H1 (cell line): ENCODE measurements around the gene CHRD. TPM values are rescaled to one million over a fixed set of nuclear protein-coding genes. Genes with fewer than 3 reads are reported as not detected.

ENCODE experiments used
- CTCF ChIA-PET: fragments of 300-600 bp; sonication (Branson Sonifier 250); formaldehyde crosslinking; loops from one replicate; lab custom pipeline; 2021; ENCODE audit not compliant: partially characterized antibody; lab: Charles Lee
- POLR2A ChIA-PET: fragments of 300-600 bp; sonication (Branson Sonifier 250); formaldehyde crosslinking; loops from one replicate; lab custom pipeline; 2021; ENCODE audit warnings: inconsistent platforms; ENCODE audit not compliant: partially characterized antibody; lab: Charles Lee
- DNase-seq, 2 experiments: peaks; one replicate each; pipeline versions ENCODE4 v3.0.0 to v3.0.0-alpha.2; 2010 to 2022; ENCODE audit warnings: low spot score in 2 of 2, low read depth in 1 of 2, mixed read lengths in 1 of 2
- FAIRE-seq: peaks from 2 replicates; lab custom pipeline; 2011; peaks lifted over from hg19 to GRCh38; lab: Jason Lieb, UNC
- H2AFZ ChIP-seq: 2 replicates; pipeline ENCODE4 v1.8.1; 2012; ENCODE audit warnings: low read length, inconsistent platforms
- H2AK5ac ChIP-seq: 2 replicates; pipeline ENCODE4 v1.6.1; 2013; ENCODE audit warnings: low read depth, low read length
- H2BK120ac ChIP-seq: replicated peaks from 2 replicates; pipeline ENCODE3; 2013; ENCODE audit warnings: low read depth, low read length, inconsistent platforms
- H2BK12ac ChIP-seq: 2 replicates; pipeline ENCODE4 v1.6.1; 2013; ENCODE audit warnings: low read depth, low read length
- H2BK15ac ChIP-seq: 2 replicates; pipeline ENCODE4 v1.6.1; 2013; ENCODE audit warnings: low read length
- H2BK20ac ChIP-seq: 2 replicates; pipeline ENCODE4 v1.6.1; 2013; ENCODE audit warnings: low read length
- H2BK5ac ChIP-seq: 2 replicates; pipeline ENCODE4 v1.6.1; 2013; ENCODE audit warnings: low read depth, low read length
- H3K14ac ChIP-seq: 2 replicates; pipeline ENCODE4 v1.6.1; 2013; ENCODE audit warnings: inconsistent platforms; ENCODE audit not compliant: insufficient read length
- H3K18ac ChIP-seq: 2 replicates; pipeline ENCODE4 v1.6.1; 2013; ENCODE audit warnings: low read length; ENCODE audit errors: extremely low read depth
- H3K23ac ChIP-seq: 2 replicates; pipeline ENCODE4 v1.6.1; 2013; ENCODE audit warnings: inconsistent platforms; ENCODE audit not compliant: insufficient read length
- H3K23me2 ChIP-seq: 2 replicates; pipeline ENCODE4 v1.6.1; 2013; ENCODE audit warnings: low read depth, low read length
- H3K27ac ChIP-seq: 2 replicates; pipeline ENCODE4 v1.6.1; 2011; ENCODE audit warnings: low read depth, low read length, inconsistent platforms
- H3K27me3 ChIP-seq, 4 experiments: replicated peaks in 1 of 4; 1 replicate in 1 of 4; 2 replicates in 3 of 4; pipeline versions ENCODE4 v1.6.1 to v1.8.1; 2011 to 2013; ENCODE audit warnings: low read length in 3 of 4, mild to moderate bottlenecking in 3 of 4, inconsistent platforms in 2 of 4, mixed read lengths in 2 of 4, moderate library complexity in 1 of 4; ENCODE audit not compliant: control insufficient read depth in 3 of 4, insufficient read depth in 3 of 4; ENCODE audit errors: extremely low read depth in 1 of 4
- H3K36me3 ChIP-seq, 4 experiments: 2 replicates each; pipeline versions ENCODE4 v1.6.1 to v1.8.1; 2011 to 2013; ENCODE audit warnings: mild to moderate bottlenecking in 4 of 4, low read length in 3 of 4, moderate library complexity in 2 of 4, control low read depth in 1 of 4, inconsistent platforms in 1 of 4; ENCODE audit not compliant: insufficient read depth in 4 of 4, control insufficient read depth in 2 of 4
- H3K4ac ChIP-seq: replicated peaks from 2 replicates; pipeline ENCODE3; 2013; ENCODE audit warnings: low read length, low read depth, mixed read lengths, inconsistent platforms; ENCODE audit not compliant: insufficient read length
- H3K4me1 ChIP-seq, 4 experiments: replicated peaks in 1 of 4; 1 replicate in 1 of 4; 2 replicates in 3 of 4; pipeline versions ENCODE4 v1.6.1 to v1.8.1; 2011 to 2013; ENCODE audit warnings: low read length in 3 of 4, inconsistent platforms in 2 of 4, mixed read lengths in 1 of 4; ENCODE audit not compliant: insufficient read depth in 4 of 4, control insufficient read depth in 3 of 4
- H3K4me2 ChIP-seq, 2 experiments: 2 replicates each; pipeline versions ENCODE4 v1.6.1 to v1.8.1; 2011 to 2013; ENCODE audit warnings: low read depth in 2 of 2, low read length in 2 of 2, control low read depth in 1 of 2, inconsistent platforms in 1 of 2, mild to moderate bottlenecking in 1 of 2; ENCODE audit not compliant: insufficient read depth in 1 of 2
- H3K4me3 ChIP-seq, 4 experiments: fragments of 200-600, 300-600 bp in 1 of 4; sonication (generic), shearing (Covaris generic), sonication (Bioruptor Twin) in 1 of 4; 2 replicates each; pipeline versions ENCODE4 v1.5.1 to v1.8.1; 2011 to 2016; ENCODE audit warnings: low read length in 4 of 4, low read depth in 3 of 4, control low read depth in 2 of 4, inconsistent platforms in 2 of 4, mild to moderate bottlenecking in 2 of 4, mixed read lengths in 1 of 4, moderate library complexity in 1 of 4; ENCODE audit not compliant: insufficient read depth in 2 of 4; ENCODE audit errors: extremely low read depth in 1 of 4
- H3K56ac ChIP-seq: replicated peaks from 2 replicates; pipeline ENCODE3; 2013; ENCODE audit warnings: low read depth, mild to moderate bottlenecking, mixed read lengths, low read length, inconsistent platforms; ENCODE audit not compliant: insufficient read length
- H3K79me1 ChIP-seq: 2 replicates; pipeline ENCODE4 v1.6.1; 2013; ENCODE audit warnings: low read depth, low read length, control low read depth
- H3K79me2 ChIP-seq, 2 experiments: 2 replicates each; pipeline versions ENCODE4 v1.6.1 to v1.8.1; 2012 to 2013; ENCODE audit warnings: low read length in 2 of 2, mild to moderate bottlenecking in 2 of 2, inconsistent platforms in 1 of 2; ENCODE audit not compliant: insufficient read depth in 2 of 2, control insufficient read depth in 1 of 2
- H3K9ac ChIP-seq, 4 experiments: replicated peaks in 1 of 4; 1 replicate in 1 of 4; 2 replicates in 3 of 4; pipeline versions ENCODE4 v1.6.1 to v1.8.1; 2011 to 2013; ENCODE audit warnings: low read depth in 3 of 4, low read length in 3 of 4, control low read depth in 2 of 4, mild to moderate bottlenecking in 2 of 4, moderate library complexity in 2 of 4, inconsistent platforms in 1 of 4; ENCODE audit errors: extremely low read depth in 1 of 4
- H3K9me3 ChIP-seq, 2 experiments: 2 replicates each; pipeline versions ENCODE4 v1.6.1 to v1.8.1; 2012 to 2013; ENCODE audit warnings: mild to moderate bottlenecking in 2 of 2, moderate library complexity in 2 of 2, control low read depth in 1 of 2, inconsistent platforms in 1 of 2, low read depth in 1 of 2, low read length in 1 of 2, mixed read lengths in 1 of 2; ENCODE audit not compliant: insufficient read depth in 2 of 2
- H4K20me1 ChIP-seq, 2 experiments: replicated peaks in 1 of 2; 2 replicates each; pipeline versions ENCODE3 to v1.8.1; 2011 to 2013; ENCODE audit warnings: inconsistent platforms in 2 of 2, low read length in 2 of 2, mild to moderate bottlenecking in 1 of 2; ENCODE audit not compliant: insufficient read depth in 2 of 2, control insufficient read depth in 1 of 2
- H4K5ac ChIP-seq: 2 replicates; pipeline ENCODE4 v1.6.1; 2013; ENCODE audit warnings: low read length, low read depth, mixed read lengths, inconsistent platforms; ENCODE audit not compliant: insufficient read length
- H4K8ac ChIP-seq: 2 replicates; pipeline ENCODE4 v1.8.0; 2013; ENCODE audit warnings: mild to moderate bottlenecking, moderate library complexity, low read length, inconsistent platforms; ENCODE audit not compliant: insufficient read depth; ENCODE audit errors: extremely low read depth
- H4K91ac ChIP-seq: replicated peaks from 2 replicates; pipeline ENCODE3; 2013; ENCODE audit warnings: low read length, mixed read lengths, inconsistent platforms; ENCODE audit not compliant: insufficient read length
- BCL11A ChIP-seq, 2 experiments: IDR thresholded peaks; one replicate each; pipeline ENCODE4 v1.6.1; 2011; ENCODE audit warnings: low read depth in 2 of 2, low read length in 2 of 2, mild to moderate bottlenecking in 2 of 2
- CEBPB ChIP-seq: IDR thresholded peaks from 2 replicates; pipeline ENCODE4 v1.6.1; 2012; ENCODE audit warnings: low read depth, low read length
- E2F6 ChIP-seq: IDR thresholded peaks from 2 replicates; pipeline ENCODE4 v1.6.1; 2012; ENCODE audit warnings: inconsistent platforms
- EP300 ChIP-seq, 2 experiments: IDR thresholded peaks; 1 replicate in 1 of 2; 2 replicates in 1 of 2; pipeline ENCODE4 v1.6.1; 2011 to 2012; ENCODE audit warnings: low read depth in 2 of 2, low read length in 2 of 2, mild to moderate bottlenecking in 2 of 2, borderline replicate concordance in 1 of 2, inconsistent platforms in 1 of 2, moderate library complexity in 1 of 2
- JUN ChIP-seq: IDR thresholded peaks from 2 replicates; pipeline ENCODE4 v1.6.1; 2011; ENCODE audit warnings: low read depth, mild to moderate bottlenecking, improper control_type of control experiment, low read length
- KDM1A ChIP-seq: fragments of 200-600, 300-600 bp; sonication (generic); IDR thresholded peaks from 2 replicates; pipeline ENCODE4 v1.7.1; 2016; ENCODE audit warnings: mild to moderate bottlenecking, low read length, borderline replicate concordance
- SP2 ChIP-seq: IDR thresholded peaks from 2 replicates; pipeline ENCODE4 v1.6.1; 2012; ENCODE audit warnings: mild to moderate bottlenecking, low read length, inconsistent platforms
- WGBS, 2 experiments: shearing (Covaris generic) in 1 of 2; methylation state at CpG; one replicate each; pipeline versions ENCODE4 v1.1.6 to v1.1.7; 2013 to 2015; ENCODE audit warnings: low lambda C conversion rate in 2 of 2, mixed read lengths in 2 of 2, inconsistent platforms in 1 of 2, low coverage in 1 of 2, missing lambda C conversion rate in 1 of 2; ENCODE audit not compliant: insufficient replicate concordance in 2 of 2, insufficient coverage in 1 of 2, insufficient read length in 1 of 2; ENCODE audit errors: extremely low coverage in 1 of 2, missing lambda C conversion rate in 1 of 2; 5-methylcytosine and 5-hydroxymethylcytosine counted together
- polyA plus RNA-seq, 7 experiments: library from polyadenylated mRNA; depleted of rRNA in 3 of 7; stranded (reverse) in 5 of 7; unstranded in 2 of 7; fragments of >200 nt in 5 of 7; fragments of 200-250 nt in 2 of 7; gene quantifications; 1 replicate in 5 of 7; 2 replicates in 1 of 7; 4 replicates in 1 of 7; pipeline versions ENCODE4 v1.2.1 to v1.2.3, GENCODE V29; 2011 to 2013; ENCODE audit warnings: missing spikeins in 2 of 7, mixed read lengths in 2 of 7
- total RNA-seq: library from RNA; stranded (reverse); fragmentation: NEBNext Ultra II Directional; extraction: Animal tissue kit (Norgen Biotek cat#: 25700); gene quantifications from 2 replicates; pipeline ENCODE4 v1.2.1, GENCODE V29; 2021

CHRD gene
- total and polyA plus RNA-seq, 2 of the 8 experiments (the other 6 are each of a cell fraction or from before 2014, with no cell fraction given), result 0.62 to 0.86 TPM

GRCh38 chr3:184387174-184387714 lies 7.4 kb downstream of the CHRD start:
- Histone ChIP-seq H3K36me3 (no peaks in the 10 kb centered on the region), H3K79me1 (no peaks in the 10 kb centered on the region), H3K27ac (no peak overlapping the region), H2AK5ac (no peak overlapping the region), H2AFZ (no peak overlapping the region), H2BK15ac (no peak overlapping the region), H4K8ac (no peak overlapping the region), H2BK20ac (no peak overlapping the region), H2BK120ac (no peak overlapping the region), H3K4me1 (peaks cover 0 to 3% (median 0%) of the 10 kb centered on the region in 4 experiments; a peak in 2 of 7 replicates), H3K4me3 (no peak overlapping the region), H3K27me3 (peaks cover 6 to 16% (median 13%) of the 10 kb centered on the region in 4 experiments), H3K14ac (no peak overlapping the region), H2BK12ac (no peak overlapping the region), H4K5ac (no peak overlapping the region), H3K4me2 (no peak overlapping the region), H3K4ac (no peak overlapping the region), H3K18ac (no peak overlapping the region), H4K91ac (no peak overlapping the region), H3K56ac (no peak overlapping the region), H2BK5ac (no peak overlapping the region), H4K20me1 (peaks cover 0 to 2% of the 10 kb centered on the region in 2 experiments), H3K9ac (no peak overlapping the region), H3K23ac (no peak overlapping the region), H3K23me2 (no peaks in the 10 kb centered on the region), H3K9me3 (no peaks in the 10 kb centered on the region), H3K79me2 (no peaks in the 10 kb centered on the region)
- ChIA-PET CTCF (interaction anchor here (0.7 to 8.3 kb wide), 7 partner anchors 9 to 130 kb away, joined by 3 to 78 read pairs (median 4); partner anchors contain the start of gene THPO), POLR2A (interaction anchor here (1.1 kb wide), 1 partner anchor 10 kb away, joined by 4 read pairs; the partner anchor contains the start of gene THPO)
- DNase-seq, result no peak
- no peak for FAIRE-seq
- WGBS, 2 experiments, result 92% methylated on average over 12 of the region's 12 CpGs; no CpG with 5 or more reads in 1 of the 2 experiments
- TF ChIP-seq BCL11A (IDR thresholded peaks at IDR 0.05; ENCODE audit: low read depth in 2 of 2, low read length in 2 of 2) (no peak), KDM1A (no peak), E2F6 (no peak), EP300 (IDR thresholded peaks at IDR 0.05; ENCODE audit: borderline replicate concordance in 1 of 2, low read depth in 2 of 2, low read length in 2 of 2) (no peak), SP2 (no peak), JUN (no peak), CEBPB (no peak)
